HEK293 (cell line): ENCODE results near the gene JCHAIN.
A peak's percentile ranks its signal among the peaks of the same experiment; 100 is the strongest.

ENCODE experiments used
- ATF2 ChIP-seq: fragments of 450-650 bp; formaldehyde crosslinking; IDR thresholded peaks from 2 replicates; pipeline ENCODE4 v1.5.1; 2016; ENCODE audit warnings: missing biosample characterization, missing genetic modification characterization, low read depth
- FEZF1 ChIP-seq: fragments of 450-650 bp; formaldehyde crosslinking; IDR thresholded peaks from 2 replicates; pipeline ENCODE4 v1.5.1; 2016; ENCODE audit warnings: missing biosample characterization, missing genetic modification characterization
- GFI1B ChIP-seq: fragments of 450-650 bp; formaldehyde crosslinking; IDR thresholded peaks from 2 replicates; pipeline ENCODE4 v1.5.1; 2016; ENCODE audit warnings: missing biosample characterization, missing genetic modification characterization
- KLF10 ChIP-seq: fragments of 450-650 bp; IDR thresholded peaks from 2 replicates; pipeline ENCODE4 v1.5.1; 2018; ENCODE audit warnings: missing biosample characterization, mild to moderate bottlenecking, missing genetic modification characterization
- OSR2 ChIP-seq: fragments of 450-650 bp; formaldehyde crosslinking; IDR thresholded peaks from 2 replicates; pipeline ENCODE4 v1.5.1; 2016; ENCODE audit warnings: missing biosample characterization, missing genetic modification characterization
- PRDM6 ChIP-seq: fragments of 450-650 bp; formaldehyde crosslinking; IDR thresholded peaks from 2 replicates; pipeline ENCODE4 v1.5.1; 2017; ENCODE audit warnings: missing biosample characterization, missing genetic modification characterization
- SP7 ChIP-seq: fragments of 450-650 bp; formaldehyde crosslinking; IDR thresholded peaks from 2 replicates; pipeline ENCODE4 v1.5.1; 2016; ENCODE audit warnings: missing biosample characterization, missing genetic modification characterization
- ZBTB26 ChIP-seq: fragments of 450-650 bp; formaldehyde crosslinking; optimal IDR thresholded peaks from 2 replicates; pipeline ENCODE3; 2016; ENCODE audit warnings: missing biosample characterization, mild to moderate bottlenecking, missing genetic modification characterization
- ZBTB49 ChIP-seq: fragments of 450-650 bp; formaldehyde crosslinking; IDR thresholded peaks from 2 replicates; pipeline ENCODE4 v1.5.1; 2016; ENCODE audit warnings: missing biosample characterization, missing genetic modification characterization, low read depth
- ZBTB6 ChIP-seq: fragments of 450-650 bp; formaldehyde crosslinking; IDR thresholded peaks from 2 replicates; pipeline ENCODE4 v1.5.1; 2017; ENCODE audit warnings: missing biosample characterization, missing genetic modification characterization
- ZNF211 ChIP-seq: fragments of 450-650 bp; formaldehyde crosslinking; IDR thresholded peaks from 2 replicates; pipeline ENCODE4 v1.5.1; 2016; ENCODE audit warnings: low read depth, missing biosample characterization, missing genetic modification characterization
- ZNF23 ChIP-seq: fragments of 450-650 bp; formaldehyde crosslinking; IDR thresholded peaks from 2 replicates; pipeline ENCODE4 v1.5.1; 2016; ENCODE audit warnings: missing biosample characterization, missing genetic modification characterization, borderline replicate concordance
- ZNF292 ChIP-seq: fragments of 450-650 bp; formaldehyde crosslinking; IDR thresholded peaks from 2 replicates; pipeline ENCODE4 v1.5.1; 2016; ENCODE audit warnings: low read depth, missing biosample characterization, missing genetic modification characterization, borderline replicate concordance
- ZNF394 ChIP-seq: fragments of 450-650 bp; formaldehyde crosslinking; IDR thresholded peaks from 2 replicates; pipeline ENCODE4 v1.5.1; 2016; ENCODE audit warnings: missing biosample characterization, missing genetic modification characterization, mild to moderate bottlenecking, moderate library complexity, borderline replicate concordance
- ZNF404 ChIP-seq: fragments of 450-650 bp; formaldehyde crosslinking; IDR thresholded peaks from 2 replicates; pipeline ENCODE4 v1.5.1; 2017; ENCODE audit warnings: missing biosample characterization, missing genetic modification characterization
- ZNF518A ChIP-seq: fragments of 450-650 bp; formaldehyde crosslinking; conservative IDR thresholded peaks from 2 replicates; pipeline ENCODE4 v1.5.1; 2016; ENCODE audit warnings: low read depth, missing biosample characterization, missing genetic modification characterization
- ZNF521 ChIP-seq: fragments of 450-650 bp; formaldehyde crosslinking; IDR thresholded peaks from 2 replicates; pipeline ENCODE4 v1.5.1; 2017; ENCODE audit warnings: missing biosample characterization, mild to moderate bottlenecking, missing genetic modification characterization
- ZNF555 ChIP-seq: fragments of 450-650 bp; formaldehyde crosslinking; conservative IDR thresholded peaks from 2 replicates; pipeline ENCODE4 v1.5.1; 2017; ENCODE audit warnings: missing biosample characterization, mild to moderate bottlenecking, missing genetic modification characterization, inconsistent platforms
- ZNF561 ChIP-seq: fragments of 450-650 bp; IDR thresholded peaks from 2 replicates; pipeline ENCODE4 v1.5.1; 2018; ENCODE audit warnings: missing biosample characterization, missing genetic modification characterization, borderline replicate concordance
- ZNF600 ChIP-seq: fragments of 450-650 bp; formaldehyde crosslinking; IDR thresholded peaks from 2 replicates; pipeline ENCODE4 v1.5.1; 2016; ENCODE audit warnings: missing biosample characterization, missing genetic modification characterization
- ZNF610 ChIP-seq: fragments of 450-650 bp; formaldehyde crosslinking; IDR thresholded peaks from 2 replicates; pipeline ENCODE4 v1.5.1; 2016; ENCODE audit warnings: missing biosample characterization, missing genetic modification characterization, borderline replicate concordance
- ZNF768 ChIP-seq: fragments of 450-650 bp; formaldehyde crosslinking; IDR thresholded peaks from 2 replicates; pipeline ENCODE4 v1.5.1; 2018; ENCODE audit warnings: missing biosample characterization, mild to moderate bottlenecking, missing genetic modification characterization
- ZNF837 ChIP-seq: fragments of 450-650 bp; formaldehyde crosslinking; IDR thresholded peaks from 2 replicates; pipeline ENCODE4 v1.5.1; 2016; ENCODE audit warnings: missing biosample characterization, missing genetic modification characterization
- ZNF843 ChIP-seq: fragments of 450-650 bp; formaldehyde crosslinking; IDR thresholded peaks from 2 replicates; pipeline ENCODE4 v1.5.1; 2016; ENCODE audit warnings: missing biosample characterization, missing genetic modification characterization
- ZXDB ChIP-seq: fragments of 450-650 bp; formaldehyde crosslinking; IDR thresholded peaks from 2 replicates; pipeline ENCODE4 v1.5.1; 2016; ENCODE audit warnings: missing biosample characterization, missing genetic modification characterization

The JCHAIN gene

GRCh38 chr4:70687821-70688794, 21.8 kb upstream of the JCHAIN start, which contains the start of gene UTP3 (continued):
- peak; percentile 85 for TF ChIP-seq KLF10 (tag by site-specific recombination)
- peak; percentile 95 for TF ChIP-seq ZNF561 (tag by site-specific recombination)
- no peak for TF ChIP-seq PRDM6
- no peak for TF ChIP-seq ZBTB49 (tag by site-specific recombination)
- peak; percentile 90 for TF ChIP-seq ZXDB (tag by site-specific recombination)
- peak; percentile 69 for TF ChIP-seq FEZF1
- TF ChIP-seq ZNF23 = no peak
- peak; percentile 99 for TF ChIP-seq ZNF518A (tag by site-specific recombination)
- peak; percentile 88 for TF ChIP-seq GFI1B (tag by site-specific recombination)
- TF ChIP-seq ZNF521 (tag by site-specific recombination) = no peak
- TF ChIP-seq ZNF610 (tag by site-specific recombination) = peak; percentile 84
- no peak for TF ChIP-seq ZNF837 (tag by site-specific recombination)
- TF ChIP-seq ZBTB6 (tag by site-specific recombination) = peak; percentile 65; the same call in 1 of the 2 replicates
- TF ChIP-seq ZNF292 (tag by site-specific recombination) = no peak
- TF ChIP-seq ATF2 (tag by site-specific recombination) = peak; percentile 21; the same call in 1 of the 2 replicates
- peak; percentile 80 for TF ChIP-seq ZNF394
- TF ChIP-seq ZNF555 (tag by site-specific recombination) = no peak
- TF ChIP-seq ZNF768 = peak; percentile 32; the same call in 1 of the 2 replicates
- TF ChIP-seq ZBTB26 (tag by site-specific recombination) = peak; percentile 68
- TF ChIP-seq ZNF843 (tag by site-specific recombination) = peak; percentile 64; the same call in 1 of the 2 replicates
- 0 out of 2 replicates have a peak, but pooled peaks have one; percentile 32 for TF ChIP-seq ZNF600
- no peak for TF ChIP-seq ZNF211 (tag by site-specific recombination)
- no peak for TF ChIP-seq ZNF404 (tag by site-specific recombination)
- TF ChIP-seq SP7 (tag by site-specific recombination) = peak; percentile 91
- TF ChIP-seq OSR2 (tag by site-specific recombination) = peak; percentile 91
